Measurements from ENCODE around the gene C20orf144. TPM values are rescaled to one million over a fixed set of nuclear protein-coding genes. Genes with fewer than 3 reads are reported as not detected.
A peak's percentile ranks its signal among the peaks of the same experiment; 100 is the strongest.

C20orf144 gene
- total and polyA plus RNA-seq, 9 of the 15 experiments (the other 6 are each of a cell fraction or from before 2014, with no cell fraction given): 0.04 to 0.23 (median 0.11) TPM; not detected in 2

- TF ChIP-seq ZNF280A (IDR thresholded peaks at IDR 0.05; ENCODE audit: low read depth, partially characterized antibody): peak; percentile 6
- no peak for TF ChIP-seq RUNX1 (IDR thresholded peaks at IDR 0.05; ENCODE audit: low read depth)
- no peak for TF ChIP-seq NR1H2 (CRISPR knock-in tag; IDR thresholded peaks at IDR 0.05)
- no peak for TF ChIP-seq ILF3 (IDR thresholded peaks at IDR 0.05; ENCODE audit: borderline replicate concordance)
- no peak for TF ChIP-seq MITF (IDR thresholded peaks at IDR 0.05)
- no peak for TF ChIP-seq BRF1 (IDR thresholded peaks at IDR 0.05; ENCODE audit: borderline replicate concordance, extremely low read depth, insufficient read length)
- TF ChIP-seq CCNT2 (IDR thresholded peaks at IDR 0.05; ENCODE audit: borderline replicate concordance, extremely low read depth, insufficient read length, low read depth, low read length): no peak
- TF ChIP-seq HMG20A (CRISPR knock-in tag; conservative IDR thresholded peaks at IDR 0.05): no peak
- no peak for TF ChIP-seq KLF13 (tag; IDR thresholded peaks at IDR 0.05; ENCODE audit: borderline replicate concordance, low read depth)
- TF ChIP-seq PBX2 (CRISPR knock-in tag; IDR thresholded peaks at IDR 0.05; ENCODE audit: low read depth): no peak
- TF ChIP-seq PBX2 (tag; conservative IDR thresholded peaks at IDR 0.05; ENCODE audit: low read depth): peak; percentile 65; the same call in 1 of the 2 replicates
- TF ChIP-seq PATZ1 (CRISPR knock-in tag; IDR thresholded peaks at IDR 0.05; ENCODE audit: borderline replicate concordance): no peak
- TF ChIP-seq AFF1 (IDR thresholded peaks at IDR 0.05; ENCODE audit: low read depth in 1 of 2, partially characterized antibody in 2 of 2): no peak
- TF ChIP-seq SETDB1 (IDR thresholded peaks at IDR 0.05; ENCODE audit: low read length): no peak
Observed at GRCh38 chr20:33709905-33710541, 47.9 kb downstream of the C20orf144 start (continued).

Data from K562 (cell line).